Islet of Langerhans (tissue), 1 donor: ENCODE results near the gene ACOXL.
"Not testable (repeated sequence)": the region's sequence is repeated elsewhere in the genome, so short reads cannot be mapped to it uniquely, and the experiment has no call there.

Experiments used
- FAIRE-seq: peaks from one replicate; lab custom pipeline; 2011; peaks lifted over from hg19 to GRCh38; lab: Jason Lieb, UNC

ACOXL gene

GRCh38 chr2:110732422-110733413, at the start of gene ACOXL:
Gene ACOXL (plus strand): TSS chr2:110732573. CDS start chr2:110768390, 35,817 bp downstream.
- no peak for FAIRE-seq

DNA sequence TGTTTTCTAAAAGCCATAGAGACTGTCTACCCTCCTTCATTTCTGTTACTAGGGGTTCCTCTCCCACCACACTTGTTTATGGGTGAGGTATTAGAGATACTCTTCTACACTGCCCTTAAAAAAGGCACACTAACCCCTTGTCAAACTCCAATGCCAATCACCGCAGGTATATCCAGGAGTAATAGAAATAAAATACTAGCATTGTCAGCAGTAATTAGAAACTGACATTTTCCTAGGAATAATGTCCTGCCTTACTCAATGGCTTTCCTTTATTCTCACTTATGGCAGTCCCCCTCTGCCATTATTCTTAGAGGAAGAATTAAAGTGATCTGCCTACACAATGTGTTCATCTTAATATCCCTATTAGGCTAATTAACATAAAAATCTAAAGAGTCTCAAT, 49.5 kb upstream of the ACOXL start:
- FAIRE-seq: no peak

GRCh38 chr2:110687775-110688484, 44.4 kb upstream of the ACOXL start:
- FAIRE-seq: not testable (repeated sequence)

DNA sequence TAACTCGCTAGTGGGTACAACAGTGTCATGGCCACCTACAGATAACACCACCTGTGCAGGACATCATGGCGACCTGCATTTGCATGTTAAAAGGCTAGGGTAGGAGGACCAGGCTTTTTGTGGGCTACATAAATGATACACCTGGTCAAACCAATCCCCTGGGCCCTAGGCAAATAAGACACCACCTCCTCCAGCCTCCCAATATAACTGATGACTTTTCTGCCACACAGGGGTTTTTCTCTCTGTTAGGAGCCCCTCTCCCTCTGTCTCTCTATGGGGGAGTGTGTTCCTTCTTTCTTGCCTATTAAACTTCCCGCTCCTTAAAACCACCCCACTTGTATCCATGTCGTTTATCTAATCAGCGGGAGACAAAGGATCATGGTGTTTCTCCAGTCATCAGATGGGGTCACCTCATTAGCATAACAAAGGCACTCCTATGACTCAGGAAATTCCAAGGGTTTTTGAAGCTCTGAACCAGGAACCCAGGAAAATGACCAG, 43.7 kb upstream of the ACOXL start:
- no peak for FAIRE-seq

- FAIRE-seq: no peak
These were observed 42.0 kb upstream of the ACOXL start for GRCh38 chr2:110690083-110690965.

DNA sequence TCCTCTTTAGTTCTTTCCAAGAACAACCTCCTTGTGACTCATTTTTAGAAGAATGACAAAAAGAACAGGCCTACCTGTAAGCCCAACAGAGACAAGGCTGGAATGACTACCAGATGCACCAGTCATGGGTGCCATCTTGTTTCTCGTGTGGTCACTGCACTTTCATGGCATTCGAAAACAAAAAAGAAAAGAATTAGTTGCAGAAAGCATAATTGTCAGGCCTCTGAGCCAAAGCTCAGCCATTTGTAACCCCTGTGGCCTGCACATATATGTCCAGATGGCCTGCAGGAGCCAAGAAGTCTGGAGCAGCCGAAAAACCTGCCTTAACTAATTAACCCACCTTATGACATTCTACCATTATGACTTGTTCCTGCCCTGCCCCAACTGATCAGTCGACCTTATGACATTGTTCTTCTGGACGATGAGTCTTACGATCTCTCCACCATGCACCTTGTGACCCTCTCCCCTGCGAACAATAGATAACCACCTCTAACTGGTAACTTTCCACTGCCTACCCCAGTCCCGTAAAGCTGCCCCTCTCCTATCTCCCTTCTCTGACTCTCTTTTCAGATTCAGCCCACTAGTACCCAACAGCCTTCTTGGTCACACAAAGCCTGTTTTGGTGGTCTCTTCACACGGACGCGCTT, 40.6 kb upstream of the ACOXL start:
- no peak for FAIRE-seq

- FAIRE-seq: not testable (repeated sequence)
These were observed 37.1 kb upstream of the ACOXL start for GRCh38 chr2:110695146-110695898.

GRCh38 chr2:110698253-110698652, 34.1 kb upstream of the ACOXL start:
- FAIRE-seq: not testable (repeated sequence)

- FAIRE-seq: no peak
These were observed 29.6 kb upstream of the ACOXL start for GRCh38 chr2:110702514-110703380.

- FAIRE-seq: no peak
These were observed 24.9 kb upstream of the ACOXL start for GRCh38 chr2:110707386-110707965.

GRCh38 chr2:110708455-110708854, 23.9 kb upstream of the ACOXL start:
- no peak for FAIRE-seq

DNA sequence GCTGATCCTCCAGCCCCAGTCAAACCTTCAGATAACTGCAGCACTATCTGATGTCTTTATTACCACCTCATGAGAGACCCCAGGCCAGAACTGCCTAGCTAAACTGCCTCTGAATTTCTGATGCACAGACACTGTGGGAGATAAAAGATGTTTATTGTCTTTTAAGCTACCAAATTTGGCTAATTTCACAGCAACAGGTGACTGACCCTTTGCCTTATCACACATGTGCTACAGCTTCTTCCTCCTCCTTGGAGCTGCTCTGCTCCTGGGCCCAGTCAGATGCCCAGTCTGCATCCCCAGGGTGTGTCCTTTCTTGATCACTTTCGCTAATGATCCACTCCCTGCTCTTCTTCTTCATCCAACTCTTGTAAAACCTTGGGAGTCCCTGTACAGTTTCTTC, 19.6 kb upstream of the ACOXL start:
- FAIRE-seq: no peak

- FAIRE-seq: no peak
These were observed 18.6 kb upstream of the ACOXL start for GRCh38 chr2:110713513-110714362.

DNA sequence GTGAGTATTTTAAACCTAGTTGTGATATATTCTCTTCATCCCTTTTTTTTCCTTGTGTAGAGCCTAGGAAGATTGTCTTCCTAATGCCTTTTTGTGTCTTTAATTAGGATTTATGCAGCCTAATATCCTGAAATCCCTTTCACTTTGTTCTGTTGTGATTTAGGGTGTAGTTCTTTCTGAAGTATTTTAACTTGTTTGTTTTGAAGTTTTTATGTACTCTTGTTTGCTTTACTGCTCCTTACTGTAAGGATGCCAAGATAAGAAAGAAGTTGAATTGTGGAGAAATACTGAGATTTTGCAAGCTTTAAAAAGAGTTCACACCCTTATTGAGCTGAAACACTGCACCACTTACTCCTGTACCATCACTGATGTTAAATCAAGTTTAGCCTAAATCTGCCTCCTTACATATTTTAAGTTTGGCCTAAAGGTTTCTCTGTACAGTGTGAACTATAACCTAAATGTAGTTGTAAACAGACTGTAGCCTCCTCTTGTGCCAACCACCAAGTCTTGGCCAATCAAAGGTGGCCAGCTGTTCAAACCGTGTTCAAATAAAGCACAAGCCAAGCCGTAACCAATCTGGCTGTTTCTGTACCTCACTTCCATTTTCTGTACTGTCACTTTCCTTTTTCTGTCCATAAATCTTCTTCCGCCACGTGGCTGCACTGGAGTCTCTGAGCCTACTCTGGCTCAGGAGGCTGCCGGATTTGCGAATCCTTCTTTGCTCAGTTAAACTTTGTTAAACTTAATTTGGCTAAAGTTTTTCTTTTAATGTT, 17.7 kb upstream of the ACOXL start:
- no peak for FAIRE-seq

DNA sequence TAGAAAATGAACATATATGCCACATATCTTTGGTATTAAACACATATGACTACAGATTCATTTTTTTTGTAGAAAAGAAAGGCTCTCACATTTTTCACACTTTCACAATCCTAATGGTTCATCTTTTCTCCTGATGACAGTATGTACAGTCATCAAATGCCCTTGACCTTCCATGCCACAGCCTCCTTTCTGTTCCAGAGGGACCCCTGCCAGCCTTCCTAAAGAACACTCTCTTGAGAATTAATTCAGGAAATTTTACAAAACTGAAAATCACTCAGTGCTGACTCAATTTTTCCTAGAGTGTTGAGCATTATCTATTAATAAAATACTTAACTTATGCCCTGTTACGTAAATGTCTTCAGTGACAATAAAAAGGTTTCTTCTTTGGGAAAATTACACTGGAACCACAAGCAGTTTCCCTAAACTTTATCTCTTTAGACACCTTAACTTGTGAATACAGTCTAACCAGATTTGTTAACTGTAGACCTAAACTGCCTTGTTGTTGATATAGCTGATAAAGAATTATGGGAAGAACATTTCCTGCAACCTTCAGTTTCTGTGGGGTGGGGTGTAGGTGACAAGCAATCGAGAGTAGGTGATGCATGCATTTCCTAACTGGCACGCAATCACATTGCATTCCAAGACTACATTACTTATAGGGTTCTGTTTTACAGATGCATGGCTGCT, 15.3 kb upstream of the ACOXL start:
- FAIRE-seq: no peak

DNA sequence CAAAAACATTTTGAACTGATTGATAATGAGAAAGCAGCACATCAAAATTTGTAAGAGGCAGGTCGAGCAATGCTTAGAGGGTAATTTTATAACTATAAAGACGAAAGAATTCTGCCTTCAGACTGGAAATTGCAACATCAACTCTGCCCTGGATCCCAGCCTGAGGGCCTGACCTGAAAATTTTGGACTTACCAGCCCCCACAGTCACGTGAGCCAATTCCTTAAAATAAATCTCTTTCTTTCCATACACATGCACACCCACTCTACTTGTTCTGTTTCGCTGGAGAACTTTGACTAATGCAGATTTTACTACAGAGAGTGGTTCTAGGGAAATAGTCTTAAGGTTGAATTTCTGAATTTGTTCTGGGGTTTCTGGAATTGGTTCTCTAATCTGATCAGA, 14.6 kb upstream of the ACOXL start:
- no peak for FAIRE-seq

- FAIRE-seq: no peak
These were observed 14.0 kb upstream of the ACOXL start for GRCh38 chr2:110718382-110718781.
